ENCODE measurements around the gene PEX11G. TPM values are rescaled to one million over a fixed set of nuclear protein-coding genes. Genes with fewer than 3 reads are reported as not detected.

Gene PEX11G
- total and polyA plus RNA-seq, 9 of the 15 experiments (the other 6 are each of a cell fraction or from before 2014, with no cell fraction given): 0.07 to 3.2 (median 0.70) TPM; not detected in 1

DNA sequence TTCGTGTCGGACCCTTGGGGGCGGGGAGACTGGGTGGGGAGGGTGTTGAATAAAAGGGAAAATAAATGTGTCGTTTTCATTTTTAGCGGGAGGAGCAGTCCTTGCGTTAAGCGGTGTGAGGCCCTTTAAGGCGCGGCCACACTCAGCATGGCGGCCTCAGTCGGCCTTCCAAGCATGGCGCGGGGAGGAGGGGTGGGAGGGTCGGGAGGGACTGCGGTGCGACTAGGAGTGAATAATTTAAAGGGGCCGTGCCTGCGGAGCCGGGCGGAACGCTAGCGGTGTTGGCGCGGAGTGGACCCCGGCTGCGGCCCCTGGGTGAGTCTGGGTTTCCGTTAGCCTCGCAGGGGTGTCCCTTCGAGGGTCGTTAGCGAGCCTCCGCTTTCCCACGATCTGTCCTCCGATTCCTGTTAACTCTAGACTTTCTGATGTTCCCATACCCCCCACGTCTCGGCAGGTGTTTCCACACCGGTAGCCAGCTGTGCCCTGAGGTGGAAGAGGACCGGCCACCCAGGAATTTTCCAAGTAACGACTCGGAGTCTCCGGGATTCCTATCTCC, 45.2 kb upstream of the PEX11G start (continued):
- TF ChIP-seq ZNF780A (CRISPR knock-in tag; IDR thresholded peaks at IDR 0.05) (no peak), SIX5 (IDR thresholded peaks at IDR 0.05; ENCODE audit: borderline replicate concordance in 1 of 2, insufficient read depth in 1 of 2, low read depth in 1 of 2, low read length in 2 of 2) (peak; percentile 54 to 57; a peak in 3 of 4 replicates), ERF (CRISPR knock-in tag; IDR thresholded peaks at IDR 0.05) (0 out of 2 replicates have a peak, but pooled peaks have one; percentile 21), TOE1 (IDR thresholded peaks at IDR 0.05; ENCODE audit: borderline replicate concordance) (peak; percentile 22; the same call in 1 of the 2 replicates), TOE1 (CRISPR knock-in tag; IDR thresholded peaks at IDR 0.05; ENCODE audit: borderline replicate concordance, low read depth) (no peak), MAZ (CRISPR knock-in tag; conservative IDR thresholded peaks at IDR 0.05 in 1 of 2, IDR thresholded peaks at IDR 0.05 in 1 of 2) (peak; percentile 44 to 78), FOSL1 (tag; conservative IDR thresholded peaks at IDR 0.05) (no peak), WHSC1 (IDR thresholded peaks at IDR 0.05; ENCODE audit: low read length) (no peak), PTRF (tag; IDR thresholded peaks at IDR 0.05) (no peak), SP2 (IDR thresholded peaks at IDR 0.05; ENCODE audit: extremely low read depth, low read depth, low read length, poor library complexity, severe bottlenecking) (no peak), ZEB2 (IDR thresholded peaks at IDR 0.05) (no peak), RBM39 (optimal IDR thresholded peaks at IDR 0.05; ENCODE audit: low read depth, low read length) (no peak), YY1 (IDR thresholded peaks at IDR 0.05; ENCODE audit: borderline replicate concordance in 1 of 3, control insufficient read depth in 1 of 3, extremely low read depth in 1 of 3, insufficient read depth in 3 of 3, insufficient read length in 1 of 3, insufficient replicate concordance in 2 of 3, low read depth in 1 of 3, low read length in 2 of 3) (peak; percentile 92 to 100 (median 99)), KAT8 (IDR thresholded peaks at IDR 0.05; ENCODE audit: low read depth) (no peak), PRMT5 (CRISPR knock-in tag; IDR thresholded peaks at IDR 0.05) (no peak)
- TF ChIP-seq, protein P1, sequence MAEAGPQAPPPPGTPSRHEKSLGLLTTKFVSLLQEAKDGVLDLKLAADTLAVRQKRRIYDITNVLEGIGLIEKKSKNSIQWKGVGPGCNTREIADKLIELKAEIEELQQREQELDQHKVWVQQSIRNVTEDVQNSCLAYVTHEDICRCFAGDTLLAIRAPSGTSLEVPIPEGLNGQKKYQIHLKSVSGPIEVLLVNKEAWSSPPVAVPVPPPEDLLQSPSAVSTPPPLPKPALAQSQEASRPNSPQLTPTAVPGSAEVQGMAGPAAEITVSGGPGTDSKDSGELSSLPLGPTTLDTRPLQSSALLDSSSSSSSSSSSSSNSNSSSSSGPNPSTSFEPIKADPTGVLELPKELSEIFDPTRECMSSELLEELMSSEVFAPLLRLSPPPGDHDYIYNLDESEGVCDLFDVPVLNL (CRISPR knock-in tag; IDR thresholded peaks at IDR 0.05; ENCODE audit: low read depth): no peak
- TF ChIP-seq, protein P2, sequence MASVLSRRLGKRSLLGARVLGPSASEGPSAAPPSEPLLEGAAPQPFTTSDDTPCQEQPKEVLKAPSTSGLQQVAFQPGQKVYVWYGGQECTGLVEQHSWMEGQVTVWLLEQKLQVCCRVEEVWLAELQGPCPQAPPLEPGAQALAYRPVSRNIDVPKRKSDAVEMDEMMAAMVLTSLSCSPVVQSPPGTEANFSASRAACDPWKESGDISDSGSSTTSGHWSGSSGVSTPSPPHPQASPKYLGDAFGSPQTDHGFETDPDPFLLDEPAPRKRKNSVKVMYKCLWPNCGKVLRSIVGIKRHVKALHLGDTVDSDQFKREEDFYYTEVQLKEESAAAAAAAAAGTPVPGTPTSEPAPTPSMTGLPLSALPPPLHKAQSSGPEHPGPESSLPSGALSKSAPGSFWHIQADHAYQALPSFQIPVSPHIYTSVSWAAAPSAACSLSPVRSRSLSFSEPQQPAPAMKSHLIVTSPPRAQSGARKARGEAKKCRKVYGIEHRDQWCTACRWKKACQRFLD (CRISPR knock-in tag; IDR thresholded peaks at IDR 0.05): peak; percentile 76; the same call in 1 of the 2 replicates
- TF ChIP-seq, protein P3, sequence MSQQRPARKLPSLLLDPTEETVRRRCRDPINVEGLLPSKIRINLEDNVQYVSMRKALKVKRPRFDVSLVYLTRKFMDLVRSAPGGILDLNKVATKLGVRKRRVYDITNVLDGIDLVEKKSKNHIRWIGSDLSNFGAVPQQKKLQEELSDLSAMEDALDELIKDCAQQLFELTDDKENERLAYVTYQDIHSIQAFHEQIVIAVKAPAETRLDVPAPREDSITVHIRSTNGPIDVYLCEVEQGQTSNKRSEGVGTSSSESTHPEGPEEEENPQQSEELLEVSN (IDR thresholded peaks at IDR 0.05; ENCODE audit: borderline replicate concordance in 1 of 2, extremely low read depth in 1 of 2, insufficient read depth in 1 of 2, insufficient read length in 1 of 2, low read depth in 1 of 2, low read length in 1 of 2, poor library complexity in 1 of 2, severe bottlenecking in 1 of 2): peak in 1 of 2 experiments; percentile 16
- TF ChIP-seq, protein P4, sequence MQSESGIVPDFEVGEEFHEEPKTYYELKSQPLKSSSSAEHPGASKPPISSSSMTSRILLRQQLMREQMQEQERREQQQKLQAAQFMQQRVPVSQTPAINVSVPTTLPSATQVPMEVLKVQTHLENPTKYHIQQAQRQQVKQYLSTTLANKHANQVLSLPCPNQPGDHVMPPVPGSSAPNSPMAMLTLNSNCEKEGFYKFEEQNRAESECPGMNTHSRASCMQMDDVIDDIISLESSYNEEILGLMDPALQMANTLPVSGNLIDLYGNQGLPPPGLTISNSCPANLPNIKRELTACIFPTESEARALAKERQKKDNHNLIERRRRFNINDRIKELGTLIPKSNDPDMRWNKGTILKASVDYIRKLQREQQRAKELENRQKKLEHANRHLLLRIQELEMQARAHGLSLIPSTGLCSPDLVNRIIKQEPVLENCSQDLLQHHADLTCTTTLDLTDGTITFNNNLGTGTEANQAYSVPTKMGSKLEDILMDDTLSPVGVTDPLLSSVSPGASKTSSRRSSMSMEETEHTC (IDR thresholded peaks at IDR 0.05): no peak
- TF ChIP-seq, protein P5, sequence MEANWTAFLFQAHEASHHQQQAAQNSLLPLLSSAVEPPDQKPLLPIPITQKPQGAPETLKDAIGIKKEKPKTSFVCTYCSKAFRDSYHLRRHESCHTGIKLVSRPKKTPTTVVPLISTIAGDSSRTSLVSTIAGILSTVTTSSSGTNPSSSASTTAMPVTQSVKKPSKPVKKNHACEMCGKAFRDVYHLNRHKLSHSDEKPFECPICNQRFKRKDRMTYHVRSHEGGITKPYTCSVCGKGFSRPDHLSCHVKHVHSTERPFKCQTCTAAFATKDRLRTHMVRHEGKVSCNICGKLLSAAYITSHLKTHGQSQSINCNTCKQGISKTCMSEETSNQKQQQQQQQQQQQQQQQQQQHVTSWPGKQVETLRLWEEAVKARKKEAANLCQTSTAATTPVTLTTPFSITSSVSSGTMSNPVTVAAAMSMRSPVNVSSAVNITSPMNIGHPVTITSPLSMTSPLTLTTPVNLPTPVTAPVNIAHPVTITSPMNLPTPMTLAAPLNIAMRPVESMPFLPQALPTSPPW (CRISPR knock-in tag; IDR thresholded peaks at IDR 0.05): peak; percentile 91

All from K562 (cell line).